ENCODE results near the gene NUP205. TPM values are rescaled to one million over a fixed set of nuclear protein-coding genes. Genes with fewer than 3 reads are reported as not detected.

The NUP205 gene
- total RNA-seq, 1 experiment from 2014 or later = 90.4 TPM

GRCh38 chr7:135658564-135658963 lies 100.8 kb downstream of the NUP205 start:
- H3K4me3 ChIP-seq (ENCODE audit: low read depth in 2 of 2, low read length in 2 of 2) = no peak overlapping the region
- ATAC-seq (no peak), DNase-seq (ENCODE audit: low read depth, low spot score) (no peak)
- BruUV-seq (replicated peaks) = no TSS peak
- TF ChIP-seq SIN3A (IDR thresholded peaks at IDR 0.05; ENCODE audit: borderline replicate concordance, insufficient read depth, low read depth, low read length) (no peak), REST (IDR thresholded peaks at IDR 0.05; ENCODE audit: insufficient read depth in 1 of 2, low read depth in 2 of 2, low read length in 1 of 2) (no peak), TCF7L2 (IDR thresholded peaks at IDR 0.05; ENCODE audit: low read depth, low read length) (no peak)
- in situ Hi-C loops (cut with HindIII; ENCODE audit: low pct_unique_long_range_greater_than_20kb, low sequenced_read_pairs) = no loop called here
- H3K36me3 ChIP-seq (ENCODE audit: control insufficient read depth, insufficient read depth, low read length) = peaks cover 2% of the 10 kb centered on the region; the same call in 1 of the 2 replicates
- no peaks in the 10 kb centered on the region for H3K27me3 ChIP-seq (ENCODE audit: control insufficient read depth, insufficient read depth, low read length)
- ChIA-PET POLR2A (interaction anchor here (0.6 kb wide), 1 partner anchor 25 kb away, joined by 10 read pairs; no protein-coding TSS in a partner anchor), CTCF (no interaction called here)
- intact Hi-C loops (cut with micrococcal nuclease; ENCODE audit: unreplicated experiment) = no loop called here
- H3K27ac ChIP-seq (ENCODE audit: low read length) = no peak overlapping the region
- H3K9me3 ChIP-seq (ENCODE audit: control insufficient read depth, insufficient read depth, low read depth, low read length) = no peaks in the 10 kb centered on the region
- H3K4me1 ChIP-seq (ENCODE audit: control insufficient read depth, insufficient read depth, low read length) = peaks cover 5% of the 10 kb centered on the region; the same call in 1 of the 2 replicates

- ATAC-seq (no peak), DNase-seq (ENCODE audit: low read depth, low spot score) (no peak)
- Histone ChIP-seq H3K27ac (ENCODE audit: low read length) (no peak overlapping the region), H3K4me1 (ENCODE audit: control insufficient read depth, insufficient read depth, low read length) (peaks cover 5% of the 10 kb centered on the region; the same call in 1 of the 2 replicates), H3K9me3 (ENCODE audit: control insufficient read depth, insufficient read depth, low read depth, low read length) (no peaks in the 10 kb centered on the region), H3K36me3 (ENCODE audit: control insufficient read depth, insufficient read depth, low read length) (peaks cover 2% of the 10 kb centered on the region; the same call in 1 of the 2 replicates), H3K27me3 (ENCODE audit: control insufficient read depth, insufficient read depth, low read length) (no peaks in the 10 kb centered on the region), H3K4me3 (ENCODE audit: low read depth in 2 of 2, low read length in 2 of 2) (no peak overlapping the region)
- POLR2A ChIA-PET = no interaction called here
- CTCF ChIA-PET = interaction anchor here (0.5 kb wide), 1 partner anchor 146 kb away, joined by 4 read pairs; no protein-coding TSS in a partner anchor
- TF ChIP-seq TCF7L2 (IDR thresholded peaks at IDR 0.05; ENCODE audit: low read depth, low read length) = no peak
- no peak for TF ChIP-seq CTCF (IDR thresholded peaks at IDR 0.05)
- no peak for TF ChIP-seq REST (IDR thresholded peaks at IDR 0.05; ENCODE audit: insufficient read depth in 1 of 2, low read depth in 2 of 2, low read length in 1 of 2)
- no peak for TF ChIP-seq POLR2AphosphoS5 (IDR thresholded peaks at IDR 0.05; ENCODE audit: low read depth, low read length)
- no peak for TF ChIP-seq SIN3A (IDR thresholded peaks at IDR 0.05; ENCODE audit: borderline replicate concordance, insufficient read depth, low read depth, low read length)
- in situ Hi-C loops (cut with HindIII; ENCODE audit: low pct_unique_long_range_greater_than_20kb, low sequenced_read_pairs) (no loop called here), intact Hi-C loops (cut with micrococcal nuclease; ENCODE audit: unreplicated experiment) (no loop called here)
- BruUV-seq (replicated peaks) = no TSS peak
Observed at GRCh38 chr7:135659159-135659846, 101.6 kb downstream of the NUP205 start.

All from Panc1 (cell line).